ENCODE data around the gene ADIPOR1.
A peak's percentile ranks its signal among the peaks of the same experiment; 100 is the strongest.
"Not testable (repeated sequence)": the region's sequence is repeated elsewhere in the genome, so short reads cannot be mapped to it uniquely, and the experiment has no call there.

The ADIPOR1 gene, protein sequence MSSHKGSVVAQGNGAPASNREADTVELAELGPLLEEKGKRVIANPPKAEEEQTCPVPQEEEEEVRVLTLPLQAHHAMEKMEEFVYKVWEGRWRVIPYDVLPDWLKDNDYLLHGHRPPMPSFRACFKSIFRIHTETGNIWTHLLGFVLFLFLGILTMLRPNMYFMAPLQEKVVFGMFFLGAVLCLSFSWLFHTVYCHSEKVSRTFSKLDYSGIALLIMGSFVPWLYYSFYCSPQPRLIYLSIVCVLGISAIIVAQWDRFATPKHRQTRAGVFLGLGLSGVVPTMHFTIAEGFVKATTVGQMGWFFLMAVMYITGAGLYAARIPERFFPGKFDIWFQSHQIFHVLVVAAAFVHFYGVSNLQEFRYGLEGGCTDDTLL

DNA sequence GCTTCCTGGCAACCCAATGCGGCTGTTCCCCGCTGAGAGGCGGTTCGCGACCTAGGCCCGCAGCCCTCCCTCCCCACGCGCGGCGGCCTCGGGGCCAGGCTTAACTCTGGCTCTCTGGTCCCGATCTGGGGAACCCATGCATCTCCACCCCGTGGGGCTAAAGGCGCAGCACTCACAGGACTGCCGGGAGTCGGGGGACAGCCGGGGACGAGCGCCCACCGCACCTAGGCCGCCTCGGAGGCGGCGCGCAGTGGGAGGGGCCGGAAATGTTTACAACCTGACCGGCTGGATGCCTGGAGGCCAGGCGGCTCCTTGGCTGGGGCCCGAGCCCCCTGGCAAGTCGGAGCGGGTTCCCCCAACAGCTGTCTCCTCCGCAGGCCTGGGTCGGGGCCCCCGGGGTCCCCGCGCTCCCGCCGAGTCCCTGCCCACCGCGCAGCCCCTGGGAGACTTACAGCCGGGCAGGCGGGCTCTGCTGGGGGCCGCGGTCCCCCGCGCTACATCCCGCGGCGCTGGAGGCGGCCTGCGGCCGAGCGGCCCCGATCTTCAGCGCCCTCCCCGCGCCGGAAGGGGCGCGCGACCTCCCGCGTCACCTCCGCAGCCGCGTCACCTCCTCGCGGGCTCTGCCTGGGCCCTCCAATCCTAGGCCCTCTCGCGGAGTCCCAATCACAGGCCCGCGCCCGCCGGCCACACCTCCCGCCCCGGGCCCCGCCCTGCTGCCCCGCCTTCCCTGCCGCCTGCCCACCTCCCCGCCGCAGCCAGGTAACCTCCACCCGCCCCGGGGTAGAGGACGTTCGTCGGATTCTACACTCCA lies at the start of gene ADIPOR1:
TSS of gene ADIPOR1 (minus strand) at position 580 of the 811 bp plus-strand sequence. CDS start 7,242 bp downstream, outside the sequence.
- peak; percentile 43 to 86 for DNase-seq

DNA sequence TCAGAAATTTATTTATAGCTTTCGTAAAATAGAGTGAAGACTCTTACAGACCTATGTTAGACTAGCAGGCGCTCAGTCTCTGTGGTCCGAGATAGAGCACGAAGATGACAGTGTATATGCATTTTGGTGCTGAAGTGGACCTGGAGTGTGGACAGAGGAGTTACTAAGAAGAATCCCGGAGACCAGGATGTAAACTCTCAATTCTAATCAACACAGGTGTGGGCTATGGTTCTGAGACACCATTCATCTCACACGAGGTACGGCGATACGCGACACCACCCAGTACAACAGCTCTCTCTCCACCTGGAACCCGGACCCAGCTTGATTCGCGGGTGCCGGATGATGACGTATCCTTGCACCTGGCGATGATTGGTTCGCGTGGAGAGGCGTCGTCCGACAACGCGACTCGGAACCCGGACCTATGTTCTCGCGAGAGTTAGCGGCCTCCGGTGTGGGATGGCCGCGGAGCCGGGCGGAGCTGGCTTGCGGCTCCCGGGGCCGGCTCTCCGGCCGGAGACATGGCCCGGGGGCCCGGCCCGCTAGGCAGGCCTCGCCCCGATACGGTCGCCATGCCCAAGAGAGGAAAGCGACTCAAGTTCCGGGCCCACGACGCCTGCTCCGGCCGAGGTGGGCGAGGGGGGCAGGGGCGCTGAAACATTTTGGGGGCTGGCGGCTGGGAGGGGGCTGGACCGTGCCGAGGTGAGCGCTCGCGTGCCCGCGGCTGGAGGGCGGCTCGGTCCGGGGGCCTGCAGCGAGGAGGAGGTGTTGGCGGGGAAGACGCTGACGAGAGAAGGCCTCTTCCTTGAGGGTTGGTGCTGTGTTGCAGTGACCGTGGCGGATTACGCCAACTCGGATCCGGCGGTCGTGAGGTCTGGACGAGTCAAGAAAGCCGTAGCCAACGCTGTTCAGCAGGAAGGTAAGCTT lies 49.1 kb upstream of the ADIPOR1 start, which contains the start of gene TMEM183A:
TSS of gene TMEM183A (plus strand) at position 427 of the 924 bp plus-strand sequence. CDS start at position 519, 92 bp downstream.
- DNase-seq: peak; percentile 88 to 96

DNA sequence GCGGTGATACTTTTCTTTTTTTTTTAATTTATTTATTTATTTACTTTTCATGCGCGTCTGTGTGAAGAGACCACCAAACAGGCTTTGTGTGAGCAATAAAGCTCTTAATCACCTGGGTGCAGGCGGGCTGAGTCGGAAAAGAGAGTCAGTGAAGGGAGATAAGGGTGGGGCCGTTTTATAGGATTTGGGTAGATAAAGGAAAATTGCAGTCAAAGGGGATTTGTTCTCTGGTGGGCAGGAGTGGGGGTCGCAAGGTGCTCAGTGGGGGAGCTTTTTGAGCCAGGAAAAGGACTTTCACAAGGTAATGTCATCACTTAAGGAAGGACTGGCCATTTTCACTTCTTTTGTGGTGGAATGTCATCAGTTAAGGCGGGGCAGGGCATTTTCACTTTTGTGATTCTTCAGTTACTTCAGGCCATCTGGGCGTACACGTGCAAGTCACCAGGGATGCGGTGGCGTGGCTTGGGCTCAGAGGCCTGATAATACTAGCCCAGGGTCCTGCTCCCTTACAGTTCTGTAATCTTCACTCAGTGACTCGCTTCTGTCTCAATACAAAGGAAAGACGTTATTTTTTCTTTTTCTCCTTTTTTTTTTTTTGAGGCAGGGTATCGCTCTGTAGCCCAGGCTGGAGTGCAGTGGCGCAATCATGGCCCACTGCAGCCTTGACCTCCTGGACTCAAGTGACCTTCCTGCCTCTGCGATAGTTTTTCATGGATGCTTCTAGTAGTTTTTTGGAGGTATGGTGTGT lies 47.5 kb upstream of the ADIPOR1 start:
- DNase-seq: not testable (repeated sequence)

DNA sequence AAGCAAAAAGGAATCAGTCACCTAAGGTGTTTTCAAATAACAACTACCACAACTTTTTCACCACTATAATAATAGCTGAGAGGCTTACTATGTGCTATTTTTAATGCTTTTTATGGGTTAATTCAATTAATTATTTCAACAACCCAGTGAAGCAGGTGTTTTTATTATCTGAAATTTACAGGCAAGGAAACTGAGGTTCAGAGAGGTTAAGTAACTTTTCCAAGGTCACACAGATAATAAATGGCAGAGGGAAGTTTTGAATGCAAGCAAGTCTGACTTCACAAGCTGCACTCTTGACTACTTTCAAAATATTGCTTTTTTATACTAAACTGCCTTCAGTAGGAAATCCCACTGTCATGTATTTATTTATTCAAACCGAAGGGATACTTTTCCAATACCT lies 44.8 kb upstream of the ADIPOR1 start:
- DNase-seq: no peak

DNA sequence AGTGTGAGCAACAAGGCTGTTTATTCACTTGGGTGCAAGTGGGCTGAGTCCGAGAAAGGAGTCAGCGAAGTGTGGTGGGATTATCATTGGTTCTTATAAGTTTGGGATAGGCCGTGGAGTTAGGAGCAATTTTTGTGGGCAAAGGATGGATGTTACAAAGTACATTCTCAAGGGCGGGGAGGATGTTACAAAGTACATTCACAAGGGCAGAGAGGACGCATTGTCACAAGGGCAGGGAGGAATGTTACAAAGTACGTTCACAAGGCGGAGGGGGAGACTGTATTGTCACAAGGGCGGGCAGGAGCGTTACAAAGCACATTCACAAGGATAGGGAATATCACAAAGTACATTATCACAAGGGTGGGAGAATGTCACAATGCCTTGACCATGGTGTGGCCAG lies 43.9 kb upstream of the ADIPOR1 start:
- no peak for DNase-seq

DNA sequence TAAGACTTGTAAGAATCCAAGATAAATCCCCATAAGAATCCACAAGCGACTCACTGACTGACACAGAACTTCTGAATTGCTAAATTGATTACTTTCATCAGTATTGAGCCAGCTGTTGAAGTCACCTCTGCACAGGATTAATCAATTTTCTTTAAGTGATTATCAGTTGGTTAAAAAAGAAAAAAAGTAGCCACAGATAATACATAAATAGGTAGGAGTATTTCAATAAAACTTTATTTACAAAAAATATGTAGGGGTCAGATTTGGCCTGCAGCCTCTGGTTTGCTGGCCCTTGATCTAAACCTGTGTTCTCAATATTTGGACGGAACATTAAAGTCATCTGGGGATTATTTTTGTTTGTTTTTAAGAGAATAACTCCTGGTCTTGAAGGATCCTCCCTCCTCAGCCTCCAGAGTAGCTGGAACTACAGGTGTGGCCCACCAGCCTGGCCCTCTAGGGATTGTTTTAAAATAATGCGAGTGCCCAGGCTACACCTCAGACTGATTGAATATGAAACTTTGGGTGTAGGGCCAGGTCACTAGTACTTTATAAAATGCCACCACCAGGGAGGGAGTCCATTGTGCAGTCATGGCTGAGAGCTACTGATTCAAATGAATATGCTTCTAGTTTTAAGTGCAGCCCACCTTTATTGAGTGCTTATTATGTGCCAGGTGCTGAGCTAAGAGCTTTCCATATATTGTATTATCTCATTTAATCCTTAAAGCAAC lies 42.3 kb upstream of the ADIPOR1 start:
- no peak for DNase-seq

DNA sequence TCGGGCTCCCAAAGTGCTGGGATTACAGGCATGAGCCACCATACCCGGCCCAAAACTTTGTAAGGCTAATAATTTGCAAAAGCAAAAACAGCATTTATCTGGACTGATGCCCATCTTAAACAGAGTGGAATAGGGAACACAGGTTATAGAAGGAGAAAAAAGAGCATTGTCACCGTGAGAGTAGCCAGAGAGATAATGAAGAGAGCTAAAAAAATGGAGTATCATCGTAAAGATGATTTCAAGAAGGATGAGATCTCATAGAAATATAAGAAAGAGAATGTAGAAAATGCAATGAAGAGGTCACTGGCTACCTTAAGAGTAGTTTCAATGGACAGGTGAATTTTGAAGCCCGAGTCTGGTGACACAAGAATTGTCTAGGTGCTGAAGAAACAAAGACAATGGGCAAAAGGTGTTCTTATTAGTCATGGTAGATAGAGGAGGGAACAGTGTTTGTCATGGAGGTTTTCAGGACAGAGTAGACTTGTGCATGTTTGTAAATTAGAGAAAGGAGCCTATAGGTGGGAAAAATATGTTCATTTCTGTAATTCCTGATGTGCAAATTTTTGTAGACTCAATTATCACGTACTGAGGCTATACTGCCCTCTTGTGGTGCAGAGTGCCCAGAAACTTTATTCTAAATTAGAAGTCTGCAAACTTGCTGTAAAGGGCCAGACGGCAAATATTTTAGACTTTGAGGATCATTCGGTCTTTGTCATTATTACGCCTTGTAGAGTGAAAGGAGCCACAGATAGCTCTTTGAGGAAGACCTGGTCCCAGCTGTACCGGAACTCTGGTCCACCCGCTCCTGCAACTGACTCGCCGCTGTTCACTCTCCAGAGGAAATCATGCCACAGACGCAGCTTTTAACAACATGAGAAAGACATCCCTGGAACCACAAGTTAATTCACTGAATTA lies 41.0 kb upstream of the ADIPOR1 start:
- DNase-seq: peak in 1 of 2 experiments; percentile 67

DNA sequence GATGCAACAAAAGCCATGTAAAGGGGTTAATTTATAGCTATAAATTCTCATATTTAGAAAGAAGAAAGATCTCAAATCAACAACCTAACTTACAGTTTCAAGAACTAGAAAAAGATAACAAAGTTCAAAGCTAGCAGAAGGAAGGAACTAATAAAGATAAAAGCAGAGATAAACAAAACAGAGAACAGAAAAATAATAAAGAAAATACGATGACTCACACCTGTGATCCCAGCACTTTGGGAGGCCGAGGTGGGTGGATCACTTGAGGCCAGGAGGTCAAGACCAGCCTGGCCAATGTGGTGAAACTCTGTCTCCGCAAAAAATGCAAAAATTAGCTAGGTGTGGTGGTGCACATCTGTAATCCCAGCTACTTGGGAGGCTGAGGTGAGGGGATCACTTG lies 36.6 kb upstream of the ADIPOR1 start:
- DNase-seq: no peak

DNA sequence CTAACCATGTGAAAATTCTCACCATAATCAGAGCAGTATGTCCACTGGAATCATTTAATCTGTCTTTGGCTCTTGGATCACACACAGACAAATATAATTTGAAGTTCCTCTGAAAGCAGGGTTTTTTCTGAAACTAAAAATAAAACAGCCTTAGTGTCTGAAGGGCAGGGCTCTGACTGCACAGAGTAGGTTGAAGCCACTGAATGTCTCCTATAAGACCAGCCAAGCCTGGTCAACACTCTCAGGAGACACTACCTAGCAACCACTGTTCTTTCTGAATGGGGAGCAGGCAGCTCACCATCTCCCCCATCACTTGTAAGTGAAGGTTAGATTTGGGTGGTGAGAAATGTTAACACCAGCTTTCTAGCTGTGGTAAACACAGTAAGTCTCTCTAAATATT lies 33.0 kb upstream of the ADIPOR1 start:
- DNase-seq: no peak

DNA sequence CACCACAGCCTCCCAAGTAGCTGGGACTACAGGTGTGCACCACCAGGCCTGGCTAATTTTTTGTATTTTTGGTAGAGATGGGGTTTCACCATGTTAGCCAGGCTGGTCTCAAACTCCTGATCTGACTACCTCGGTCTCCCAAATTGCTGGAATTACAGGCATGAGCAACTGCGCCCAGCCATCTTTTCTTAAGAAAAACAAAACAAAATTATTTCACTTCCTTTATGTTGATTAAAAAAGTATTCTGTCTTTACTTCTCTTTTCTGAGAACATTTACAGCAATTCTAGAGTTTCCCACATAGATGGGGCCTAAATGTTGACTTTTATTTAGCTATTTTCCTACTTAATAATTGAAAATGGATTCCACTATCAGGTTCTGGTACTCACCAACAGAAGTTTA lies 31.8 kb upstream of the ADIPOR1 start:
- no peak for DNase-seq

DNA sequence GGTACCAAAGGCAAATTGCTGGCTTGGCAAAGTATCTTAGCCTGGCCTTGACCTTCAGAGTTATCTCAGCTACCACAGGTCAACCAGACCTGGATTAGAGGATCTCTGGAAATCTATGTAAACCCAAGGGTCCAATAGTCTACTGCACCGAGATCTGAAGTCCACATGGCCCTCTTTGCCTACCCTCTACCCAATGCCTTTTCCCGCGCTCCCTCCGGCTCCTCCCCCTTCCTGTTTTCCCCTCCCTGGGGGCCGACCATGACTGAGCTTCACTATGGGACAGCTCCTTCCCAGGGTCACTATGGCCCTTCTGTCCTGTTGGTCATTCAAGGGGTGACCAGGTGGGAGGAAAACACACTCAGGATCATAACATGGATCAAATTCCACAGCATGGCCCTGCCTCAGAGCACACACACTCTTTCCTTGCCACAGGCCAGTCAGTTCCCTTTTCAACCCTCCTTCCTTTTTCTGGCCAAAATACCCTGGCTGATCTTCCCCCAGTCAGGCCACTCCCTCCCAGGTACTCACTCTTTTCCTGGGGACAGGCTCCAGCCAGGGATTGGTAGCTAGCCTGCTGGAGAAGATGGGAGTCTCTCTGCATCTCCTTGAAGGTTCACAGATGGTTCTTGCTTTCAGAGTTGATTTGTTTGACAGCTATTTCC lies 29.9 kb upstream of the ADIPOR1 start:
- DNase-seq: no peak

DNA sequence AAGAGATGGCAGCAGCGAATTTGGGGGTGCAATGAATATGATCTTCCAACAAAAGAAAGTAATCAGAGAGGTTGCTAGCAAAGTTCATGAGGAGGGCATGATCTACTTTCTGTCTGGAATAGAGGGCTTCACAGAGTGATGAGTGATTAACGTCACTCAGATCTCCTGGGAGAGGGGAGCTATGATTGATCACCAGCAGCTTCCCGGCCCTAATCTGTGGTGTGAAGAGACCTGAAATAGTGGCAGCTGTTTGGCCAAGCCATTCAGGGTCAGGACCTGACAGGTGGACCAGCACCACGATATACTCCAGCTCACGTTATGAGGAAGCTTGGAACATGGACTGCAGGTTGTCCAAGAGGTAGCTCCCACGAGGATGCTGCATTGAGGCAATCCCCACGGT lies 29.1 kb upstream of the ADIPOR1 start:
- DNase-seq: no peak

DNA sequence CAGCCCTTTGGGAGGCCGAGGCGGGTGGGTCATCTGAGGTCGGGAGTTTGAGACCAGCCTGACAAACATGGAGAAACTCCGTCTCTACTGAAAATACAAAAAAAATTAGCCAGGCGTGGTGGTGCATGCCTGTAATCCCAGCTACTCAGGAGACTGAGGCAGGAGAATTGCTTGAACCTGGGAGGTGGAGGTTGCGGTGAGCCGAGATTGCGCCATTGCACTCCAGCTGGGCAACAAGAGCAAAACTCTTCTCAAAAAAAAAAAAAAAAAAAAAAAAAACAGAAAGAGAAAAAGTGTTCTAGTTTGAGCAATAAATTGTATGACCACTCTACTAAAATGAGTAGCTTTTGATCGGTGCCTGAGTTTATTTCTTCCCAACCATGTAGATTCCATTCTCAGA lies 28.0 kb upstream of the ADIPOR1 start:
- not testable (repeated sequence) for DNase-seq

DNA sequence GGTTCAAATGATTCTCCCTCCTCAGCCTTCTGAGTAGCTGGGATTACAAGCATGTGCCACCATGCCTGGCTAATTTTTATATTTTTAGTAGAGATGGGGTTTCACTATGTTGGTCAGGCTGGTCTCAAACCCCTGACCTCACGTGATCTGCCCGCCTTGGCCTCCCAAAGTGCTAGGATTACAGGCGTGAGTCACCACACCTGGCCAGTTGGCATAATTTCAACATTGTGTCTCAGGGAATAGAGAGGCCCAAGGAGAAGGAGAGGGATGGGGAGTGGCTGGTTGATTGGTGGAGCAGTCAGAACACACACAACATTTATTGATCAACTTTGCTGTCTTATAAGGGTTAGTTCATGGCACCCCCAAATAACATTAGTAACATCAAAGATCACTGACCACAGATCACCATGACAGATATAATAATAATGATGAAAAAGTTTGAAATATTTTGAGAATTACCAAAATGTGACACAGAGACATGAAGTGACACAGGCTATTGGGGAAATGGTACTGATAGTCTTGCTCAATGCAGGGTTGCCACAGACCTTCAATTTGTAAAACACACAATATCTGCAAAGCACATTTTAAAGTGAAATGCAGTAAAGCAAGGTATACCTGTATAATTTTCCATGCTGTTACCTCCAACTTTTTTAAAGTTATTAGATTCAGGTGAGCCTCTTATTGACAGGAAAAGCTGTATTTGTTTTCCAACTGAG lies 24.8 kb upstream of the ADIPOR1 start:
- DNase-seq: no peak

DNA sequence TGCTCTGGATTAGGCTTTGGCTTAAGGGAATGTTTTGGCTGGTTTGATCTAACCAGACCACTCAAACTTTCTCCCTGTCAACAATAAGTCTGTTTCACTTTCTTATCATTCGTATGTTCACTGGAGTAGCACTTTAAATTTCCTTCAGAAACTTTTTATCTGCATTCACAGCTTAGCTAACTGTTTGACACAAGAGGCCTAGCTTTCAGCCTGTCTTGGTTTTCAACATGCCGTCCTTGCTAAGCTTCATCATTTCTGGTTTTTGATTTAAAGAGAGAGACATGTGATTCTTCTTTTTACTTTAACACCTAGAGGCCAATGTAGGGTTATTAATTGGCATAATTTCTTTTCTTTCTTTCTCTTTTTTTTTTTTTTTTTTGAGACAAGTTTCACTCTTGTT lies 23.8 kb upstream of the ADIPOR1 start:
- DNase-seq: no peak

DNA sequence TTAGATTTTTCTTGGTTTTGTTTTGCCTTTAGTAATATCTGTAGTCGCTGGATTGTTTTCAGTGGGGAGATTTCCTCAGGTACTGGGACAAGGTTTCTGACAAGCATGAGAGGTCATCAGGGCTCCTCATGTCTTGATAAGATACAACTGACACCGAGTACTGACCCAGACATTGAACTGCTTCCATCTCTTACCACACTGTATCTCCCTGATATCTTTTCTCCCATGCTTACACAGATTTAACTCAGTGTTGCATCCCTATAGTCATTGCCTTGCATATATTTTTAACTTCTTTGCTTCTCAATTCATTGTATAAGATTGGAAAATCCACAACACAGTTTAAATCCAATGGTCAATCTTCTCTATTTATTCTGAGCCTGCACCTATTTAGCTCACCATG lies 21.3 kb upstream of the ADIPOR1 start:
- DNase-seq: no peak

DNA sequence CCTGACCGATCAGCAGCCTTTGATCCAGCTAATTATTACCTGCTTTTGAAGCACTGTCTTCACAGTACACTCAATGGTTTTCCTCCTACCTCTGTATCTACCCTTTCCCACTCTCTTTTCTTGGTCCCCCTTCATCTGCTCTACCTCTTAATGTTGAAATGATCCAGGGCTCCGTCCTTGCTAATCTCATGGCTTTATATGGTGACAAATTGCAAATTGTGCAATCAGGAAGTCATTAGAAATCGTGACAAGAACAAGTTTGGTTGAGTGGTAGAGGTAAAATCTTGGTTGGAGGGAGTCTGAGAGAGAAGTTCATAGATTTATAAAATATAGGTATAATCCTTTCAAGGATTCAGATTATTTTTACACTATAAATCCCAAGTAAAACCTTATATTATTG lies 18.5 kb upstream of the ADIPOR1 start:
- DNase-seq: no peak

DNA sequence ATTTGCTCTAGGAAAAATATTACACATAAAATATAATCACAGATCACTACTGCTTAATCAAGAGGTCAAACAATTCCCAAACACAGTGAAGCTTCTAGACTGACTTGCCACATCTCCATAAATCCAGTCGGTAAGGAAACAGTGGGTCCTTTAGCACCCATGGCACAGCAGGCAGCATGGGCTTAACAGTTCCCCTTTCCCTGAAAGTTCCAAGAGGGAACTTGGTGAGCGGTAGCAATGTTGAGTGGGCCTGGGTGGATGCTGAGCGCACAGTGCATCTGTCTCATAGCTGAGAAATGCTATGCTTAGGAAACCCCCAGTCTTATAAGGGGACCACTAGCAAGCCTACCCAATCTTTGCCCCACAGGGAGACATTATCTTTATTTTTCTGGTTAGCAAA lies 16.7 kb upstream of the ADIPOR1 start:
- no peak for DNase-seq

DNA sequence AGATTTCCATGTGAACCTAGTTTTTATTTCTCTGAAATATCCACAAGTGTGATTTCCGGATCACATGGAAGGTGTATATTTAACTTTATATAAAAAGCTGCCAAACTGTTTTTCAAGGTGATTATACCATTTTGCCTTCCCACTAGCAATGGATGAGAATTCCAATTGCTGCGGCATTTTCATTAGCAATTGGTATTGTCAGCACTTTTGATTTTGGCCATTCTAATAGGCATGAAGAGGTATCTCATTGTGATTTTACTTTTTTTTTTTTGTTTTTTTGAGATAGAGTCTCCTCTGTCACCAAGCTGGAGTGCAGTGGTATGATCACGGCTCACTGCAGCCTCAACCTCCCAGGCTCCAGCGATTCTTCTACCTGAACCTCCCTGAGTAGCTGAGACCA lies 13.9 kb upstream of the ADIPOR1 start:
- no peak for DNase-seq
